GM19328 (cell line): ENCODE data around the gene PRAMEF1.
"Not testable (repeated sequence)": the region's sequence is repeated elsewhere in the genome, so short reads cannot be mapped to it uniquely, and the experiment has no call there.

Source experiments
- ATAC-seq: cut with Tn5 transposase; IDR thresholded peaks from one replicate; pipeline ENCODE4 v1.9.1; 2021; ENCODE audit warnings: mild to moderate bottlenecking, moderate library complexity; ENCODE audit not compliant: unreplicated experiment

The PRAMEF1 gene

DNA sequence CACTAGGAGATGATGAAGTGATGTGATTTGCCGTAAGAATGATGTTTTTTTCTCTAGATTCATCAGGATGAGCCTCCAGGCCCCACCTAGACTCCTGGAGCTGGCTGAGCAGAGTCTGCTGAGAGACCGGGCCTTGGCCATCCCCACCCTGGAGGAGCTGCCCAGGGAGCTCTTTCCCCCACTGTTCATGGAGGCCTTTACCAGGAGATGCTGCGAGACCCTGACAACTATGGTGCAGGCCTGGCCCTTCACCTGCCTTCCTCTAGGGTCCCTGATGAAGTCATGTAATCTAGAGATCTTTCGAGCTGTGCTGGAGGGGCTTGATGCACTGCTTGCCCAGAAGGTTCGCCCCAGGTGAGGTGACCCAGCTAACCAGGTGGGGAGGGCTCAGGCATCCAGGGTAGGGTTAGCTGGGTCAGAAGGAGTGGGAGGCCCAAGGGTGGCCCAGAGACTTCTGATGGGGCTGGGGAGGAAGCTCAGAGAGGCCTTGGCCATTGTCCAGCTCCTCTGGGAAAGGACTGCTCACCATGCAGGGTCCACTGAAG lies 16.3 kb upstream of the PRAMEF1 start:
- ATAC-seq, result no peak

DNA sequence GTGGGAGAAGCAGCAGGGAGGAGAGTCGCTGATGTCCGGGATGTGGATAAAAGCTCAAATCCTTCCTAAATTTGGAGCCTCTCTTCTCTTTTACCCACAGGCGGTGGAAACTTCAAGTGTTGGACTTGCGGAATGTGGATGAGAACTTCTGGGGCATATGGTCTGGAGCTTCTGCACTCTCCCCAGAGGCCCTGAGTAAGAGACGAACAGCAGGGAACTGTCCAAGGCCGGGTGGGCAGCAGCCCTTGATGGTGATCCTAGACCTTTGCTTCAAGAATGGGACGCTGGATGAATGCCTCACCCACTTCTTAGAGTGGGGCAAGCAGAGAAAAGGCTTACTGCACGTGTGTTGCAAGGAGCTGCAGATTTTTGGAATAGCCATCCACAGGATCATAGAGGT lies 15.8 kb upstream of the PRAMEF1 start:
- no peak for ATAC-seq

DNA sequence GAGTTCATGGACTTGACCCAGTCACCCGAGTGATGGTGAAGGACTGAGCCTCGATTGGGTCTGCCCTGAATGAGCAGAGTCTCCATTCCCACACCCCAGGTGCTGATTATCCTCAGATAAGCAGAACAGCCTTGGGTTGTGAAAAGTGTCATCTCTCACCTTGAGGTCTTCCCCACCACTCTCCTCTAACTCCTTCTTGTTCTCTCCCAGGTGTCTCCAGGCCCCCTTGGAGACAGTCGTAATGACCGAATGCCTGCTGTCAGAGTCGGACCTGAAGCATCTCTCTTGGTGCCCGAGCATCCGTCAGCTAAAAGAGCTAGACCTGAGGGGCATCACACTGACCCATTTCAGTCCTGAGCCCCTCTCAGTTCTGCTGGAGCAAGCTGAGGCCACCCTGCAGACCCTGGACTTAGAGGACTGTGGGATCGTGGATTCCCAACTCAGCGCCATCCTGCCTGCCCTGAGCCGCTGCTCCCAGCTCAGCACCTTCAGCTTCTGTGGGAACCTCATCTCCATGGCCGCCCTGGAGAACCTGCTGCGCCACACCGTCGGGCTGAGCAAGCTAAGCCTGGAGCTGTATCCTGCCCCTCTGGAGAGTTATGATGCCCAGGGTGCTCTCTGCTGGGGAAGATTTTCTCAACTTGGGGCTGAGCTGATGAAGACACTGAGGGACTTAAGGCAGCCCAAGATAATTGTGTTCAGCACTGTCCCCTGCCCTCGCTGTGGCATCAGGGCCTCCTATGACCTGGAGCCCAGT lies 14.2 kb upstream of the PRAMEF1 start:
- ATAC-seq, result no peak

DNA sequence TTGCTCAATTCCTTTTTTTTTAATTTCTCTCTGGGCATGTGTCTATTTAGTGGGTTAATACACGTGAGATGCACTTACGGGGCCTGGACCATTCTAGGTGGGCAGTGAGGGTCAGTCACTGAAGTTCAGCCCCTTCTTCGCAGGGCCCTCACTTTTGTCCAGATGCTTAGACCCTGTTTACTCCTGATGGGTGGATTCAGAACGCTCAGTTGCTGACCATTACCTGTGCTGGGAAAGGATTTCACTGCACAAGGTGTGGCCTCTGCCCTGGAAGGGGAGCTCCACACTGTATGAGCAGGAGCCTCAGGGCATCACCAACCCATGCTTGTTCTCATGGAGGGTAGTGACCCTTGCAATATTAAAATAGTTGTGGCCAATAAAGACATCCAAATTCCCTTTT lies 13.1 kb upstream of the PRAMEF1 start:
- ATAC-seq, result no peak

DNA sequence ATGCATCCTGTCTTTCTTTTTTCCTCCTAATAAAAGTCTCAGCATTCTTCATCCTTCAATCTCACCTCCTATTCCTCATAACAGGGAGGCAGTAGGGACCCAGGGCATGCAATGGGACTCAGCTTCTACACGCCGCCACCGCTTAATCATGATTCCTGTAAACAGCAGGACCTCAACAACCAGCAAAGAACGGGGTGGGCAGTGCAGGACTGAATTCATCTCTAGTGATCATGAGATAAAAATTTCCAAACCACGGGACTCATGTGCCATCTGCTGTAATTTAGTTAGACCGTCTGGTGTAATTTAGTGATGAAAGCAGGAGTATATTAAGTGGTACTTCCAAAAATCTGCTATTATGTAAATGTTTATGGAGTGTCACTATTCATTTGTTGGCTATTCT lies 12.3 kb upstream of the PRAMEF1 start:
- ATAC-seq, result no peak

DNA sequence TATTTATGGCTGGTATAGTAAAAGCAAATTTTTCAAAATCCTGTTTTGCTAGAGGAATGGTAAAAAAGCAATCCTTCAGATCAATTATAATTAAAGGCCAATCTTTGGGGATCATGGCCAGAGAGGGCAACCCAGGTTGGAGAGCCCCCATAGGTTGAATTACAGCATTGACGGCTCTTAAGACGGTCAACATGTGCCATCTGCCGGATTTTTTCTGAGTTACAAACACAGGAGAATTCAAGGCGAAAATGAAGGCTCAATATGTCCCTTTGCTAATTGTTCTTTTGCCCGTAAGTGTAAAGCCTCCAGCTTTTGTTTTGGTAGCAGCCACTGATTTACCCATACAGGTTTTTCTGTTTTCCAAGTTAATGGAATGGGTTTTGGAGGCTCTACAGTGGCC lies 9.7 kb upstream of the PRAMEF1 start:
- not testable (repeated sequence) for ATAC-seq

DNA sequence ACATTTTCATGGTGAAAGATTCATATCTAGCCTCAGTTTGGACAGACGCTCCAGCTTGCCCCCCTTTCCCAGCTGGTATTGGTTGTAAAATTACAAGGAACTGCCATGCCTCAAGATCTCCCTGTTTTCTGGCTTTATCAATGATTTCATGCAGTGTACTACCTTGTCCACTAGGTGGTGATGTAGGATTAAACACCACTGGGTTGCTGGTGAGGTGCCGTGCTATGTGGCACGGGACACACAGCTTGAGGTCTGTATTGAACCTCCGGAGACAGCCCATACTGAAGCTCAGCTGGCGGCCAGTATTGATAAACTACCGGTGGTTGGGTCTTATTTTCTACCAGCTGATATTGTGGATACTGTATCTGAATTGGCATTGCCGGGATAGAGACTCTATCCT lies 7.4 kb upstream of the PRAMEF1 start:
- ATAC-seq, result not testable (repeated sequence)

DNA sequence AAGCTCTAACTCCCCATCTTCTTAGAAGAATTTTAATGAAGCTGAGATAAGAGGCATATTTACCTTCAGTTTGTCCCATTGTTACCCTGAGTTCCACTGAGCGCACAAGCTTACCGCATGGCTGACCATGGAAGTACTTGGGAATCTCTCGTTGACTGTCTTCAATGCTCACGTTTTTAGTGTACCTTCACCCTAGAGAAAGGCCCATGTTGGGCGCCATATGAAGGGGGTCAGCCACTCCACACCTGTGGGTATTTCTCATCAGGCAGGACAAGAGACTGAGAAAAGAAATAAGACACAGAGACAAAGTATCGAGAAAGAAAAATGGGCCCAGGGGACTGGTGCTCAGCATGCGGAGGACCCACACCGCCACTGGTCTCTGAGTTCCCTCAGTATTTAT lies 6.5 kb upstream of the PRAMEF1 start:
- ATAC-seq, result not testable (repeated sequence)

DNA sequence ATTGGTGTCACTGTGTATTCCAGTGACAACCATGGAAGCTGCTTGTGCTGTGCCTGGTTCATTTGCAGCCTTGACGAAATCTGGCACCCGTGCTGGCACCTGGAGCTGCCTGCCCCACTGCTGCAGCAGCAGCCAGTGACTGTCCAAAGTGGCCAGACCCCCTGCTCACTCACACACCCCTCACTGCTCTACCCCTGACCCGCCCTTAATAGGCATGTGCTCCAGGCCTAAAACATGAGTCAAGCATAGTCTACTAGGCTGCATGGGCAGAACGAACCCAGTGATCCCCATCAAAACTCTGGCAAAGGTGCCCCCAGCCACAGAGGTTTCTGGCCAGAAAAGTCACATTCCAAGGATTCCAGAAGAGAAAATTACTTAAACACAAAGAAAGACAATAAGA lies 7.7 kb downstream of the PRAMEF1 start:
- ATAC-seq, result no peak

DNA sequence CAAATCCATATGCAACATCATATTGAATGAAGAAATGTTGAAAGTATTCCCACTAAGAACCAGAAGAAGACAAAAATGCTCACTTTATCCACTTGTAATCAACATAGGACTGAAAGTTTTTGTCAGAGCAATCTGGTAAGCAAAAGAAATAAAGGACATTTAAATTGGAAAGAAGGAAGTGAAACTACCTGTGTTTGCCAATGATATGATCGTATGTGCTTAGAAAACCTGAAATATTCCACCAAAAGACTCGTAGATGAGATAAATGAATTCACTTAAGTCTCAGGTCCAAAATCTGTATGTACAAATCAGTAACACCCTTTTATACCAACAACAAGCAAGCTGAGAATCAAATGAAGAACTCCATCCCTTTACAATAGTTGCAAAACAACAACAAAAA lies 8.5 kb downstream of the PRAMEF1 start:
- no peak for ATAC-seq

DNA sequence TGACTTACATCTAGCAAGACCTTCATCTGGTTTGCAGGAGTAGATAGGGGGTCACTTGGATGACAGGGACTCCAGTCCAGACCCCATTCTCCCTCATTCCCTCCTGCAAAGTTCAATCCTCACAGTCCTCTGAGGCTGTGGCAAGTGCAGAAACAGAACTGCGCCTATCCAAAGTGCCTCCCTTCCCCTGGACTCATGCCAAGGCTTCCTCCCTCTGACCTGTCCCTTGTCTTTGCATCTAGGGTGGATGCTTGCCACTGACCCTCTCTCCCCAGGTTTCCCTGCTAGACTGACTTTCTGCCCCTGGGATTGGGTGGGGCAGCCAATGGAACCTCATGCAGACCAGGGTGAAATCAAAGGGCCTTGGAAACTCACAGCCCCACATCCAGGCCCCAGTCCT lies 18.7 kb downstream of the PRAMEF1 start:
- ATAC-seq, result no peak

DNA sequence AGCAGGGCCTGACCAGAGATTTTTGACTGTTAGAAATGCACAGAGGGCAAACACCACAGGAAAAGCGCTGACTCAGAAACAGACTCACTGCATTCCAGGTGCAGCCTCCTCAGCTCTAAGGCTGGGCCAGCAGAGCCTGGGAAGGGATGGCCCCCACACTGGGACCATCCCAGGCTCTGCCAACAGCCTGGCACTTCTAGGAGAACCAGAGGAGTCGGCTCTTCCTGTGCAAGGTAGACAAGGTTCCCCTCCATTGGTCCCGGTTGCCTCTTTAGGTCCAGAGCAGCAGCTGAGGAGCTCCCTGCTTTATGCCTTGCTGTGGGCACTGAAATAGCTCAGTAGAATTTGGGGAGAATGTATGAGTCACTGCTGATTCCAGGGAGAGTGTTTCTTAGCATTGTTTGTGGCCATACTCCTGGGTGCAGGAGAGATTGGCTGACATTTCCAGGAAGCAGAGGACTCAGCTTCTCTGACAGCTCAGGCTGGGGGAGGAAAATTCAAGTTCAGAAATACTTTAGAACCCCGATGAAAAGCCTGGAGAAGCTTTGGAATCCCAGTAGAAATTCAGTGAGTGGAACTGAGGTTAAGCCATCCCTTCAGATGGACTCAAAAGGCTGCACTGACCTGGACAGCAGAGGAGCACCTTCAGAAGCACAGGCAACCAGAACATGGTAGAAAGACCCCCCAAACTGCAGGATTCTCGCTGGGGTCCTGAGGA lies 19.7 kb downstream of the PRAMEF1 start:
- no peak for ATAC-seq

DNA sequence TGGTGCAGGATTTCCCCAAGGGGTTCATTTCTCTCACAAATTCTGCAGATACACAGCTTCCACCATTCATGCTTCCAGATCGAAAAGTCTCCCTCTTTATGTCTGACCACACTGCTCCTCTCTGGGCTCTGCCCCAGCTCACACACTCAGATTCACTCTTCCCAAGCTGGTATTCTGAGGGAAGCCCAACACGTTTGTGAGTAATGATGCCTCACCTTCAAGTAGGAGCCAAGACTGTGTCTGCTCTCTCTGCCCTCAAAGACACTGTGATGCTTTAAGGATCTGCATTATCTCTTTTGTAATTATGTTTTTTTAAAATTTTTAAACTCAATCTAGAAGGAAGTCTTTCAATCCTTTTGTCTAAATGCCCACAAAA lies 20.2 kb downstream of the PRAMEF1 start:
- ATAC-seq, result no peak

DNA sequence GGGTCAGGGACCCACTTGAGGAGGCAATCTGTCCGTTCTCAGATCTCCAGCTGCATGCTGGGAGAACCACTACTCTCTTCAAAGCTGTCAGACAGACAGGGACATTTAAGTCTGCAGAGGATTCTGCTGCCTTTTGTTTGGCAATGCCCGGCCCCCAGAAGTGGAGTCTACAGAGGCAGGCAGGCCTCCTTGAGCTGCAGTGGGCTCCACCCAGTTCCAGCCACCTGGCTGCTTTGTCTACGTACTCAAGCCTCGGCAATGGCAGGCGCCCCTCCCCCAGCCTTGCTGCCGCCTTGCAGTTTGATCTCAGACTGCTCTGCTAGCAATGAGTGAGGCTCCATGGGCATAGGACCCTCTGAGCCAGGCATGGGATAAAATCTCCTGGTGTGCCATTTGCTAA lies 27.9 kb downstream of the PRAMEF1 start:
- ATAC-seq, result not testable (repeated sequence)

DNA sequence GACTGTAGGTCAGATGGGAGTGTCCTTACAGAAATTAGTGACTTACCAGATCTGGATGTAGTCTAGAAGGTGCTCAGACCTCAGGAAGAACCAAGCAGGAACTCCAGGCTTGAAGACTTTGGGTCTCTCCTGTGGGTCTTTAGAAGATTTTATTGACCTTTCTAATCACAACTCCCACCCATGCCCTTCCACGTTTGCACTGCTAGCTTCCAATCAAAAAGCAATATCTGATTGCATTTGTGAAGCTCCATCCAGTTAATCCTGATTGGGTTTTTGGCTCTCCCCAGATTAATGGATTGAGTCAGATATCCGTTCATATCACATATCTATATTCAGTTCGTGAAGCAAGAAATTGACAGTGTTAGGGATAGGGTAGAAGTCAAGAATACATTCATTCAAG lies 40.1 kb downstream of the PRAMEF1 start, which contains the start of gene PRAMEF11:
TSS of gene PRAMEF11 (minus strand) at position 101 of the 400 bp plus-strand sequence. CDS start 2,621 bp downstream, outside the sequence.
- ATAC-seq, result not testable (repeated sequence)

DNA sequence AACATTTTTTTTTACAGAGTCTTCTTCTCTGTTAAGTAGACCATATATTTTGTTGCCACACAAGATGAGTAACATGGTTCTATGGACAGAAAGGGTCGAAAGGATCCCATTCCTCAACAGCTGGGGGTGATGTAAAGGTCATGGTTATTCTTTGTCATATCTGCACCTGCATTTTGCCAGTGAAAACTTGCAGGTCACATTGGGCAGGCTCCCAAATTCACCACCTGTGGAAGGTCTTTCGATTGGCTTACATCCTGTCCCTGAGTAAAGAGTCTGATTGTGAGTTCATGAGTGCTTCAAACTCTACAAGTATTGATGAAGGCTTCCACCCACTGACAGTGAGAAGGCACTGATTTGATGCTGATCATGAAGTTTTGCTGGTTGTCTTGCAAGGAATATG lies 42.1 kb downstream of the PRAMEF1 start:
- ATAC-seq, result not testable (repeated sequence)
